ENCODE data around the gene POU2F1.

POU2F1 gene

GRCh38 chr1:167206166-167206835 lies 14.4 kb upstream of the POU2F1 start:
- H3K9me3 ChIP-seq (ENCODE audit: control insufficient read depth, insufficient read depth, low read depth, low read length), result no peaks in the 10 kb centered on the region
- H3K4me1 ChIP-seq (ENCODE audit: control insufficient read depth, insufficient read depth, low read length), result no peaks in the 10 kb centered on the region
- H3K36me3 ChIP-seq (ENCODE audit: control insufficient read depth in 2 of 2, insufficient read depth in 1 of 2, low read length in 2 of 2), result no peaks in the 10 kb centered on the region
- H3K4me3 ChIP-seq (ENCODE audit: low read depth, low read length), result no peak overlapping the region
- TF ChIP-seq ZSCAN18 (tag by site-specific recombination; IDR thresholded peaks at IDR 0.05), result no peak
- TF ChIP-seq ZIC2 (tag by site-specific recombination; IDR thresholded peaks at IDR 0.05), result 0 out of 2 replicates have a peak, but pooled peaks have one; percentile 19
- no peak overlapping the region for H3K27ac ChIP-seq (ENCODE audit: extremely low read depth, low read depth, low read length)
- POLR2A ChIA-PET, result no interaction called here
- CTCF ChIA-PET, result interaction anchor here (0.8 to 1.4 kb wide), 2 partner anchors 13 to 14 kb away, joined by 3 read pairs; no protein-coding TSS in a partner anchor

DNA sequence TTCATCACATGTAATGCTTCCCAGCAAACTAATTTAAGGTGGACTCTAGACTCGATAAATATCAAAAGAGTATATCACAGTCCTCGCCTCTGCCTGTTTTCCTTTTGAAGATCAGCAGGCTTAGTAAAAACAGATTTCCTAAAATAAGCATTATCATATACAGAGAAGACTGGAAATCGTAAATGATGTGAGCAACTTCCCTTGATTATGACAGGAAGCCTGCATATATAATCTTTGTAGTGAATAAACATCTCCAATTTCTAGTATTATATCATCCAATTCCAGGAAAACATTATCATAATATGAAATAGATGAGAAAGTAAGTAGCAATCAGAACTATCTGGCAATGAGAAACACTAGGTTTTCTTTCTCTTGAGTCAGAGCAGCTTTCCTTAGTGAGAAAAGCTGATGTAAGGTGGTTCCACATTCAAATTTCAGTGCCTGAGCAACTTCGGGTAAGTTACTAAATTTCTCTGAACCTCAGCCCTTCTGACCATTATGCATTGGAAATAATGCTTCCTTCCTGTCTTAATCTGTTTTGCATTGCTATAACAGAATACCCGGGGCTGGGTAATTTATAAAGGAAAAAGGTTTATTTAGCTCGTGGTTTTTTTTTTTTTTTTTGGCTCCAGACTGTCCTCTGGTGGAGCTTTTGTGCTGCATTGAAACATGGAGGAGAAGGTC lies 12.6 kb upstream of the POU2F1 start:
- TF ChIP-seq ZNF596 (tag by site-specific recombination; IDR thresholded peaks at IDR 0.05), result no peak
- Histone ChIP-seq H3K4me3 (ENCODE audit: low read depth, low read length) (no peak overlapping the region), H3K9me3 (ENCODE audit: control insufficient read depth, insufficient read depth, low read depth, low read length) (no peaks in the 10 kb centered on the region), H3K36me3 (ENCODE audit: control insufficient read depth in 2 of 2, insufficient read depth in 1 of 2, low read length in 2 of 2) (no peaks in the 10 kb centered on the region), H3K4me1 (ENCODE audit: control insufficient read depth, insufficient read depth, low read length) (no peaks in the 10 kb centered on the region), H3K27ac (ENCODE audit: extremely low read depth, low read depth, low read length) (no peak overlapping the region)
- CTCF ChIA-PET, result interaction anchor here (0.7 to 1.0 kb wide), 4 partner anchors 9 to 1701 kb away, joined by 3 to 6 read pairs (median 3); no protein-coding TSS in a partner anchor
- POLR2A ChIA-PET, result interaction anchor here (0.5 to 0.6 kb wide), 2 partner anchors 349 to 351 kb away, joined by 3 to 6 read pairs; no protein-coding TSS in a partner anchor

- Histone ChIP-seq H3K36me3 (ENCODE audit: control insufficient read depth in 2 of 2, insufficient read depth in 1 of 2, low read length in 2 of 2) (no peaks in the 10 kb centered on the region), H3K9me3 (ENCODE audit: control insufficient read depth, insufficient read depth, low read depth, low read length) (no peaks in the 10 kb centered on the region), H3K27ac (ENCODE audit: extremely low read depth, low read depth, low read length) (no peak overlapping the region), H3K4me3 (ENCODE audit: low read depth, low read length) (no peak overlapping the region), H3K4me1 (ENCODE audit: control insufficient read depth, insufficient read depth, low read length) (no peaks in the 10 kb centered on the region)
- ChIA-PET CTCF (interaction anchor here (0.7 to 1.0 kb wide), 3 partner anchors 10 to 141 kb away, joined by 3 to 6 read pairs (median 3); no protein-coding TSS in a partner anchor), POLR2A (interaction anchor here (0.6 kb wide), 1 partner anchor 349 kb away, joined by 6 read pairs; no protein-coding TSS in a partner anchor)
- TF ChIP-seq PRDM2 (tag by site-specific recombination; IDR thresholded peaks at IDR 0.05; ENCODE audit: borderline replicate concordance) (no peak), ZNF169 (tag by site-specific recombination; IDR thresholded peaks at IDR 0.05) (no peak), ZNF792 (tag by site-specific recombination; IDR thresholded peaks at IDR 0.05) (no peak), SCRT2 (tag by site-specific recombination; IDR thresholded peaks at IDR 0.05) (no peak), ZNF580 (tag by site-specific recombination; IDR thresholded peaks at IDR 0.05) (no peak), ELK4 (IDR thresholded peaks at IDR 0.05; ENCODE audit: borderline replicate concordance, low read depth, low read length) (no peak), ZEB2 (tag by site-specific recombination; IDR thresholded peaks at IDR 0.05) (no peak), HOXD13 (CRISPR knock-in tag; IDR thresholded peaks at IDR 0.05; ENCODE audit: borderline replicate concordance) (no peak), ZNF610 (tag by site-specific recombination; IDR thresholded peaks at IDR 0.05; ENCODE audit: borderline replicate concordance) (no peak), ZBTB49 (tag by site-specific recombination; IDR thresholded peaks at IDR 0.05; ENCODE audit: low read depth) (no peak), ZNF23 (tag by site-specific recombination; IDR thresholded peaks at IDR 0.05; ENCODE audit: borderline replicate concordance) (no peak), SETDB1 (IDR thresholded peaks at IDR 0.05; ENCODE audit: insufficient read length, low read length) (no peak)
- TF ChIP-seq, protein P1, sequence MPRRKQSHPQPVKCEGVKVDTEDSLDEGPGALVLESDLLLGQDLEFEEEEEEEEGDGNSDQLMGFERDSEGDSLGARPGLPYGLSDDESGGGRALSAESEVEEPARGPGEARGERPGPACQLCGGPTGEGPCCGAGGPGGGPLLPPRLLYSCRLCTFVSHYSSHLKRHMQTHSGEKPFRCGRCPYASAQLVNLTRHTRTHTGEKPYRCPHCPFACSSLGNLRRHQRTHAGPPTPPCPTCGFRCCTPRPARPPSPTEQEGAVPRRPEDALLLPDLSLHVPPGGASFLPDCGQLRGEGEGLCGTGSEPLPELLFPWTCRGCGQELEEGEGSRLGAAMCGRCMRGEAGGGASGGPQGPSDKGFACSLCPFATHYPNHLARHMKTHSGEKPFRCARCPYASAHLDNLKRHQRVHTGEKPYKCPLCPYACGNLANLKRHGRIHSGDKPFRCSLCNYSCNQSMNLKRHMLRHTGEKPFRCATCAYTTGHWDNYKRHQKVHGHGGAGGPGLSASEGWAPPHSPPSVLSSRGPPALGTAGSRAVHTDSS (tag by site-specific recombination; IDR thresholded peaks at IDR 0.05), result no peak
These were observed 12.1 kb upstream of the POU2F1 start for GRCh38 chr1:167208624-167208976.

Measured in HEK293 (cell line).